HL-60/S4 treated with retinoic acid at 250 ng/mL for 4 days and 3 days (cell line): ENCODE measurements around the gene TOGARAM2.

Source experiments
- in situ Hi-C: fragments of 300-500 bp; cut with MboI; formaldehyde crosslinking; loops from 2 replicates; pipeline ENCODE4 v1.7.0; 2022; ENCODE audit warnings: low sequenced_read_pairs

The TOGARAM2 gene

GRCh38 chr2:28997237-28997846 lies 16.2 kb downstream of the TOGARAM2 start:
- in situ Hi-C loops, result no loop called here

GRCh38 chr2:28997847-28998735 lies 17.0 kb downstream of the TOGARAM2 start:
- in situ Hi-C loops, result no loop called here

GRCh38 chr2:29000481-29000880 lies 19.4 kb downstream of the TOGARAM2 start:
- in situ Hi-C loops, result no loop called here

GRCh38 chr2:29000956-29001355 lies 19.9 kb downstream of the TOGARAM2 start:
- in situ Hi-C loops, result no loop called here

- in situ Hi-C loops, result no loop called here
Measured at GRCh38 chr2:29001806-29002205, 20.7 kb downstream of the TOGARAM2 start.

GRCh38 chr2:29004755-29005154 lies 23.7 kb downstream of the TOGARAM2 start:
- in situ Hi-C loops, result no loop called here

GRCh38 chr2:29005331-29005730 lies 24.2 kb downstream of the TOGARAM2 start:
- in situ Hi-C loops, result no loop called here

GRCh38 chr2:29006092-29006979 lies 25.2 kb downstream of the TOGARAM2 start:
- in situ Hi-C loops, result no loop called here

- in situ Hi-C loops, result no loop called here
Measured at GRCh38 chr2:29006980-29007301, 25.8 kb downstream of the TOGARAM2 start.

GRCh38 chr2:29009270-29009669 lies 28.2 kb downstream of the TOGARAM2 start:
- in situ Hi-C loops, result no loop called here

- in situ Hi-C loops, result no loop called here
Measured at GRCh38 chr2:29009711-29010677, 28.9 kb downstream of the TOGARAM2 start.

GRCh38 chr2:29010946-29011345 lies 29.8 kb downstream of the TOGARAM2 start:
- in situ Hi-C loops, result no loop called here

GRCh38 chr2:29011418-29012060 lies 30.4 kb downstream of the TOGARAM2 start:
- in situ Hi-C loops, result no loop called here

GRCh38 chr2:29012211-29012681 lies 31.1 kb downstream of the TOGARAM2 start:
- in situ Hi-C loops, result no loop called here

- in situ Hi-C loops, result no loop called here
Measured at GRCh38 chr2:29013057-29013780, 32.1 kb downstream of the TOGARAM2 start.

GRCh38 chr2:29014331-29014730 lies 33.2 kb downstream of the TOGARAM2 start:
- in situ Hi-C loops, result no loop called here

GRCh38 chr2:29014811-29015421 lies 33.8 kb downstream of the TOGARAM2 start:
- in situ Hi-C loops, result no loop called here

GRCh38 chr2:29015701-29016470 lies 34.8 kb downstream of the TOGARAM2 start:
- in situ Hi-C loops, result no loop called here
